GM18867 (cell line): ENCODE results near the gene C3orf18.

Source experiments
- ATAC-seq: cut with Tn5 transposase; IDR thresholded peaks from one replicate; pipeline ENCODE4 v1.9.1; 2021; ENCODE audit warnings: mild to moderate bottlenecking, moderate library complexity; ENCODE audit not compliant: unreplicated experiment

The C3orf18 gene

DNA sequence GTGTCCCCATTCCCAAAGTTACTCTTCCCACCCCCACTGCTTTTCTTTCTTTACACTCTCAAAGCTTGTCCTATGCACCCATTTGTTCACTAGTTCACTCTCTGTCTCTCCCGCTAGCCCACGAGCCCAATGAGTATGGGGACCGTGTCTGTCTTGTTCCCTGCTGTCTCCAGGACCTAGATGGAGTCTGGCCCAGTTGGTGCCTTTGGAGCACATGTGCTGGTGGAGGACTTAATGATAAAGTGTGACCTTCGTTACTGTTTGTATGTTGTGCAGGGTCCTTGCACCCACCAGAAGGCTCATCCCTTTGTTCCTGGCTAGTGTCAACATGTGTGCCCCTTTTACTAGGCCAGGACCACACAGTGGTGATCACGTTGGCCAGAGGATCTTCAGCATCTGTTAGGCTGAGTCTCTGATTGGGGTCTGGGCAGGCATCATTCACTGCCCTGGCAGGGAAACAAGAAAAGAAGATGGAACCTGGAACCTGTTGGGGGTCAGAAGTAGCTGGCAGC is 36.6 kb upstream of the C3orf18 start:
- no peak for ATAC-seq

- no peak for ATAC-seq
These were observed 35.9 kb upstream of the C3orf18 start for GRCh38 chr3:50603261-50604109.

- ATAC-seq = no peak
These were observed 35.1 kb upstream of the C3orf18 start for GRCh38 chr3:50602595-50603191.

GRCh38 chr3:50600841-50601591 is 33.5 kb upstream of the C3orf18 start:
- peak; percentile 56 for ATAC-seq

DNA sequence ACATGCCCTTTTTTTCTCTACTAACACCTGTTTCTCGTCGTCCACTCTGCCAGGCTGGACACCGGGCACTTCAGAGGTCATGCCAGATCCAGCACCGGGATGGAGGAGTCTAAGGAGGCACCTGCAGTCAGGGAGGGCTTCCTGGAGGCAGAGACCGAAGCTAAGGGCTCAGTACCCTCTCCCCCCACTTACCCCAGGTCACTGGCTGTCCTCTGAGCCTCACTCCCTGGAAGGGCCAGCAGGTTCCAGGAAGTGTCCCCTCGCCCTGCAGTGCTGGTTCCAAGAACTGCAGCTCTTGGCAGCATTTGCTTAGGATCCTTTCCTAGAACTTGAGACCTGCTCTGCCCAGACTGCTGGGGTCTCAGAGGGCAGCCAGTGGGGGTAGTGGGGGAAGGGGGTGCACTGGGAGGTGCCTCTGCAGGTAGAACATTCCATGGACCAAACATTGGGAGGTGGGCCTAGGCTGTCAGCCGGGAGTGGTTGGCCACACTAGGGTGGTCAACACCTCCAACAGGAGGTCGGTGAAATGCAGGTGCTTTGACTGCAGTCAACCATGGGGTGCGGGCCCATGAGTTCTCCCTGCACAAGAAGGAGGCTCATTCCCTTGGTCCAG is 32.7 kb upstream of the C3orf18 start:
- ATAC-seq = no peak

DNA sequence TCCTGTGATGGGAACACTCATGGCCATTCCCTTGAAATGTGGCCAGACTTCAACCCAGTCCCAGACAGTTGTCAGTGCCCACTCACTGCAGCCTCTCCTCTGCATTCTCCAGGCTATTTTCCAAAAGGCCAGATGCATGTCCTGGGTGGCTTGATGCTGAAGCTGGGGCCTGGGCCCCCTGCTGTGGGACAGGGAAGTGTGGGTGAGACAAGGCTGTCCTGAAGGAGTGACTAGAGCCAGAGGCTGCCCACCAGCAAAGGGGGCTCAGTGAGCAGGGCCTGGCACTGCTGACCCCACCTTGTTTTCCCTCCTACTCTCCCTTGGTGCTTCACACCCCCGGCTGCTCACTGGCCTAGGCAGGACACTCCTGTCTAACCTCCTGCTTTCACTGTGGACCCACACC is 32.2 kb upstream of the C3orf18 start:
- ATAC-seq = no peak

DNA sequence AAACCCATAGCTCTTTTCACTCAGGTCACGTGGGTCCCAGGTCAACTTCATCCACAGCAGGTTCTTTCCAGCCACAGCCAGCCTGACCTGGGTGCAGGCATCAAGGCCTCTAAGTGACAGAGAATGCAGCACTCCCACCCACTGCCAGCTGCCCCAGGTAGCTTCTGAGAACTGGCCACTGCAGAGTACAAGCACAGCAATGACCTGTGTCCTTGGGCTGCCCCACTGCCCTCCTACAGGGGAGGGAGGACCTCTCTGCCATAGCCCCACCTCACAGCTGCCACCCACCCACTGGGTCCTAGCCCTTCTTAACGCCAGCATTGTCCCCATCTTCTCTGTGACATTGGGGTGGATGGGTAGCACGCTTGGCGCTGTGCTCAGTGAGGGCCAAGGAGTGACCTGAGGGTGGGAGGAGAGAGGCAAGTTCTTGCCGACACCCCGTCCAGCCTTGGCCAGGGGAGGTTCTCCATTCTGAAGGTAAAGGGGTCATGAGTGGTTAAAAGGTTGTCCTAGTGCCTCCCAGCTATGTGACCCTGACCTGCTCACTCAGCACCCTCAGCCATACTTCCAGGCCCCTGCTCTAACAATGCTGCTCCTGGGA is 31.7 kb upstream of the C3orf18 start:
- no peak for ATAC-seq

- ATAC-seq = no peak
These were observed 26.8 kb upstream of the C3orf18 start for GRCh38 chr3:50594253-50594785.

- ATAC-seq = no peak
These were observed 25.0 kb upstream of the C3orf18 start for GRCh38 chr3:50592568-50592967.

DNA sequence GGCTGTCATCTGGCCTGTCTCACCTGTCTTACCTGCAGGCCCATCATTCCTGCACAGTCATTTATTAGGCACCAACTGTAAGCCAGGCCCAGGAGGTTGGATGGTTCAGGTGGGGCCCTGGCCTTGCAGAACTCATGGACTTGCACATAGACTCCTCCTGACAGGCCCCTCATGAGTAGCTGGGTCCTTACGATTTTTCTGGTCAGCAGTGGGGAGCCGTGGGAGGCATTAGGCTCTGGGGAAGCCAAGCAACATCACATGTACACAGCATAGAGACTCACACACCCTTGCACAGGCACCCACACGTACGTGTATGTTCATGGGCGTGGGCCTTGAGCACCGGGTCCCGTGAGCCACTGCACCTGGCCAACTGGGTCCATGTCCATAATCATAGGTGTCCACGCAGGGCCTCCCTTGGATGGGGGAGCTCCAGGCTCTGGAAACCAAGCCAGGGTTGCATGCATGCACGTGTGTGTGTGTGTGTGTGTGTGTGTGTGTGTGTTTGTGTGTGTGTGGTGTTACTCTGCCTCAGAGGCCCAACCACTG is 23.7 kb upstream of the C3orf18 start:
- ATAC-seq = no peak

DNA sequence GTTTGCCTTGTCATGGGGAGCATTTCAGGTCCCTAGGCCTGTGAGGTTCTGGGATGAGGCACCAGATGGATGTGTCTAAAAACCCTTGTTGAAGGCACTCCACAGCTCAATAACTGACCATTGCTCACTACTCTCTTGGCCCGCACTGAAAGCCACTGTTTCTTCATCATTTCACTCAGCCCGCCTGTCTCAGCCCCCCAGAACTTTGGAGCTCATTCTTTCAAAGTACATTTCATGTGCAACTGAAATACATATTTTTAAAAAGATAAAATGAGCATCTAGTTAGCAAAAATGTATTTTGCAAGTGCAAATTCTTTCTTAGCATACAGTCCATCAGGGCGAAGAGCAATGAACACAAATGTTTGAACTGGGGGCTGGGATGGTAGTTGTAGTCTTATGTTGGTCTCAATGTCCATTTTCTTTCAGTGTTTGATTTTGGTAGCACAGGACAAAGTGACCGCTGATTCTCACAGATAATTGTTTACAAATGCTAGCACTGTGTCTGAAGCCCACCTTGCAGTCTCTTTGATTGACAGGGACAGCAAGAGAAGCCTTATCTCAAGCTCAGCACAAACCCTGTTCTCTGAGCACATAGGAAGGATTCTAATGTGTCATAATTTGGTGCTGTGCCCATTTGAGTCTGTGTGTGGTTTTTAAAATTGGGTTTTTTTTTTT is 21.3 kb upstream of the C3orf18 start:
- ATAC-seq = no peak

DNA sequence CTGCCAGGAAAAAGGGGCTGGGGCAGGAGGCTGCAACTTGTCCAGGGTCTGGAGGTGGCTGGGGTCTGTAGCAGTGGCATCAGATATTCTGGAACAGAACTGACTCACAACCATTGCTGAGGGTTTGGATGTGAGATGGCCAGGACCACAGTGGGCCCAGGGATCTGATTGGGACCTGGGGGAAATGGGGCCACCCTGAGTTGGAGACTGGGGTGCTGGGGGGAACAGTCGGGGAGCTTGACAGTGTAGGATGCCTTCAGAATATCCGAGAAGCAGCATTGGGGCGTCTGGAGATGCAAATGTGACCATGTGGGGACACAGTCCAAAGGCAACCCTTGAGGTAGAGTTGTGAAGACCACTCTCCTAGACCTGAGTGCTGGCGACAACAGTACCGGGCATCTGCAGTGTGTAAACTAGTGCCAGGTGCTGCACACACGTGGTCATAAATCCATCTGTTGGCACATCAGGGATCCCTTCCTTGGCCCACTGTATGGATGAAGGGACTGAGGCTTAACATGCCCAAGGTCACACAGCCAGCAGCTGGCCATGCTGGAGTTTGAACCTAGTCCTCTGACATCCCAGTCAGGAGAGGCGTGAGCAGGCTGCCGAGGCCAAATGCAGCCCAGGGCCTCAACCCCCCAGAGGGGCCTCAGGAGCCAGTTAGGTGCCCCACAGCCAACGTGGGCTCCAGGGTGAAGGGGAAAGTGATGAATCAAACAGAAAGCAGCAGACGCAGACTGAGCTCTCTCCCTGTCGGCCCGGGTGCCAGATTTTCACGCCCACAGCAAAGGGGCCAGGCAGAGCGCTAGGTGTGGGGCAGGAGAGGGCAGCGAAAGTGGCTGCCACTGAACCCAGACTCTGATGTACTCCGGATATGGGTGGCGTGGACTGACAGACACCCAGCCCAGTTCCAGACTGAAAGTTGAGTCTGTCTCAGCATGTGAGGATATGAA is 20.5 kb upstream of the C3orf18 start:
- ATAC-seq = peak; percentile 52

DNA sequence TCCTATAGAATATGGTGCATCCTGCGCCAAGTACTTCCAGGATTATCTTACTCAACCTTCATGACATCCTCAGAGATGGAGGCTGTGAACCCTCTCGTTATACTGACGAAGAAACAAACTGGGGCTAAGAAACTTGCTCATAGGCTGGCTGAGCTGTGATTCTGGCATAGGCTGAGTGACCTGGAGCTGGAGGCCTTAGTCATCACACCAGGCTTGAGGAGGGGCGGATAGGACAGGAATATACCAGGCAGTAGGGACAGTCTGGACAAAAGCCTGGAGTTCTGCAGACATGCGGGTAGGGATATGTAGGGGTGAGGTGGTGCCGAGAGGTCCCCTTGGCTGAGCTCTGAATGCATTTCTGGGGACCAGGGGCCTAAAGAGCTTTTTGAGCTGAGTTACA is 19.8 kb upstream of the C3orf18 start:
- no peak for ATAC-seq

DNA sequence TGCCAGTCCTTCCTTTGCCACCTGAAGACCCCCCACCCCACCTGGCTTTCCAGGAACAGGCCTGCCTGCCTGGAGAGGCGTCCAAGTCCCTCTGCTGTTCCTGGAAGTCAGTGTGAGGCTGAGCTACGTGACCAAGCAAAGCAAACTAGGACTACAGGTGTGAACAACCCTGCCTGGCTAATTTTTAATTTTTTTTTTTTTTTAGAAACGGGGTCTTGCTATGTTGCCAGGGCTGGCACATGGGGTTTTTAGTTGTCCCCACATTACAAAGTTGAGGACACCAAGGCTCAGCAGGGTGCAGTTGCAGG is 19.2 kb upstream of the C3orf18 start:
- ATAC-seq = no peak

GRCh38 chr3:50585919-50586762 is 18.6 kb upstream of the C3orf18 start:
- no peak for ATAC-seq

DNA sequence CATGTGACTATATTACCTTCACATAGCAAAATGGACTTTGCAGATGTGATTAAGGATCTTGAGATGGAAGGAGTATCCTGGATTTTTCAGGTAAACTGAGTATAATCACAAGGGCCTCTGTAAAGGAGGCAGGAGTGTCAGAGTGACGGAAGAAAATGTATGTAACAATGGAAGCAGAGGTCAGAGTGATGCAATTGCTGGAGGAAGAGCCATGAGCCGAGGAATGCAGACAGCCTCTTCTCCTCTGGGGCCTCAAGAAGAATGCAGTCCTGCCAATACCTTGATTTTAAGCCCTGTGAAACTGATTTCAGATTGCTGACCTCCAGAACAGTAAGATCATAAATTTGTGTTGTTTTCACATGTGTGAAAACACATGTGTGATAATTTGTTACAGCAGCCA is 16.8 kb upstream of the C3orf18 start:
- ATAC-seq = no peak

DNA sequence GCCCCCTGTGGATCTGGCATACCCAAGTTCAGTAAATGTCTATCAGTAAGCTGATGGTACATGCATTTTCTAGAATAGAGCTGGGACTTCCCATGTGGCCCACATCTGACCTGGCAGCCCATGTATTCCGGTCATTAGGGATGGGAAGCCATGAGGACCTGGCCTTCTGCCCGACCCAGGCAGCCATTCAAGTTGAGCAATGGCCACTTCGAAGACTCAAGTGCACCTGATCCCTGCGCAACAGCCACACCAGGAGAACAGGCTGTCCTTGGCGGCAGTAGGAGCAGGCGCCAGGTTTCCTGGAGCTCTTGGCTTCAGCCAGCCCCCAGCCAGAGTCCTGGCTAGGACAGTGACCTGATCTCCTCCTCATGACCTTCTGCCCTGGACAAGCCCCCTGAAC is 16.4 kb upstream of the C3orf18 start:
- ATAC-seq = no peak

DNA sequence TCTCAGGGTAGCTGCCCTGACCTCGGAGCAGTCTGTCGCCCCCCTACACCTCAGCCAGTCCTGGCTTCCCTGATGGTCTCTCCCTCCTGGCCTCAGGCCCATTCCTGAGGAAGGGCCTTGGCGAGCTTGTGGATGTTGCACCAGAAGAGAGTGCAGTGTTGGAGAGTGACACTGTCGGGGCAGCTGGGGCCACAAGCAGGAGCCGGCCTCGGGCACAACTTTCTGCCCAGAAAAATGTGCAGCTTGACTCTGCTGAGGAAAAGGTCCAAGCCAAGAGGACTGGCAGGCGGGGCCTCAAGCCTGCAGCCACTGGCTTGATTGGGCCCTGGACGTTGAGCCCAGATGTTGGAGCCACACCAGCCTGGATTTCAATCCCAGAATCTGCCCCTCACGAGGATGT is 14.5 kb upstream of the C3orf18 start:
- ATAC-seq = no peak
